Lower lobe of right lung (tissue), 2 donors: Measurements from ENCODE around the gene AFAP1L1. TPM values are rescaled to one million over a fixed set of nuclear protein-coding genes. Genes with fewer than 3 reads are reported as not detected.

Experiments
- ATAC-seq, 2 donors: fragments of 200-7000 bp; cut with Tn5 transposase; one replicate each; pipeline ENCODE4 v1.9.1; 2020 to 2022; ENCODE audit warnings: mild to moderate bottlenecking in 2 of 2, moderate library complexity in 2 of 2
- DNase-seq: peaks from one replicate; pipeline ENCODE4 v3.0.0-alpha.2; 2020
- H3K27ac ChIP-seq: fragments of 200-600 bp; one replicate; pipeline ENCODE4 v1.8.0; 2022
- H3K27me3 ChIP-seq: fragments of 200-600 bp; one replicate; pipeline ENCODE4 v1.8.0; 2022; ENCODE audit warnings: low read depth
- H3K36me3 ChIP-seq: fragments of 200-600 bp; one replicate; pipeline ENCODE4 v1.8.0; 2022; ENCODE audit warnings: mild to moderate bottlenecking
- H3K4me1 ChIP-seq: fragments of 200-600 bp; one replicate; pipeline ENCODE4 v1.8.0; 2022
- H3K4me3 ChIP-seq: fragments of 200-600 bp; one replicate; pipeline ENCODE4 v1.8.0; 2022; ENCODE audit warnings: mild to moderate bottlenecking
- H3K9me3 ChIP-seq: fragments of 200-600 bp; one replicate; pipeline ENCODE4 v1.8.0; 2022
- CTCF ChIP-seq: fragments of 200-600 bp; IDR thresholded peaks from one replicate; pipeline ENCODE4 v1.8.0; 2022; ENCODE audit warnings: antibody characterized with exemption, mild to moderate bottlenecking
- intact Hi-C: fragments of 100-400 bp; cut with DNase I; formaldehyde crosslinking; loops from one replicate; pipeline ENCODE4 v1.11.0; 2022
- total RNA-seq: library from RNA; stranded (reverse); fragmentation: NEBNext Ultra II Directional; extraction: Animal tissue kit (Norgen Biotek cat#: 25700); gene quantifications from one replicate; pipeline ENCODE4 v1.2.1, GENCODE V29; 2021
- donor health status: DM: no; HTN: yes; CAD: no; lungs with severe emphysema.

Gene AFAP1L1
- total RNA-seq, 1 donor from 2014 or later = 26.6 TPM

- no peak for DNase-seq
- no peak for TF ChIP-seq CTCF
- no peaks in the 10 kb centered on the region for H3K9me3 ChIP-seq
- H3K36me3 ChIP-seq = peaks cover 21% of the 10 kb centered on the region
- intact Hi-C loops = no loop called here
- no peak for ATAC-seq
- peaks cover 13% of the 10 kb centered on the region for H3K4me1 ChIP-seq
- H3K27ac ChIP-seq = no peak overlapping the region
- no peak overlapping the region for H3K4me3 ChIP-seq
- H3K27me3 ChIP-seq = no peaks in the 10 kb centered on the region
Measured at GRCh38 chr5:149326611-149327010, 55.0 kb downstream of the AFAP1L1 start.

- Histone ChIP-seq H3K9me3 (no peaks in the 10 kb centered on the region), H3K4me1 (peaks cover under 1% of the 10 kb centered on the region), H3K36me3 (peaks cover 24% of the 10 kb centered on the region), H3K27ac (no peak overlapping the region), H3K4me3 (no peak overlapping the region), H3K27me3 (no peaks in the 10 kb centered on the region)
- intact Hi-C loops = no loop called here
- no peak for TF ChIP-seq CTCF
- ATAC-seq (no peak), DNase-seq (no peak)
Measured at GRCh38 chr5:149328177-149328576, 56.5 kb downstream of the AFAP1L1 start.

GRCh38 chr5:149333711-149334443 lies 62.2 kb downstream of the AFAP1L1 start:
- ATAC-seq (no peak), DNase-seq (no peak)
- Histone ChIP-seq H3K9me3 (no peaks in the 10 kb centered on the region), H3K4me3 (no peak overlapping the region), H3K36me3 (peaks cover 41% of the 10 kb centered on the region), H3K27me3 (no peaks in the 10 kb centered on the region), H3K4me1 (no peaks in the 10 kb centered on the region), H3K27ac (no peak overlapping the region)
- intact Hi-C loops = no loop called here
- TF ChIP-seq CTCF = no peak

- H3K27me3 ChIP-seq = no peaks in the 10 kb centered on the region
- H3K36me3 ChIP-seq = peaks cover 33% of the 10 kb centered on the region
- ATAC-seq (no peak), DNase-seq (no peak)
- H3K4me1 ChIP-seq = no peaks in the 10 kb centered on the region
- intact Hi-C loops = no loop called here
- H3K27ac ChIP-seq = no peak overlapping the region
- no peak overlapping the region for H3K4me3 ChIP-seq
- TF ChIP-seq CTCF = no peak
- H3K9me3 ChIP-seq = no peaks in the 10 kb centered on the region
Measured at GRCh38 chr5:149337736-149338135, 66.1 kb downstream of the AFAP1L1 start.

- intact Hi-C loops = no loop called here
- no peak overlapping the region for H3K27ac ChIP-seq
- peaks cover 29% of the 10 kb centered on the region for H3K36me3 ChIP-seq
- no peaks in the 10 kb centered on the region for H3K9me3 ChIP-seq
- H3K27me3 ChIP-seq = no peaks in the 10 kb centered on the region
- ATAC-seq (no peak), DNase-seq (no peak)
- H3K4me1 ChIP-seq = no peaks in the 10 kb centered on the region
- TF ChIP-seq CTCF = no peak
- H3K4me3 ChIP-seq = no peak overlapping the region
Measured at GRCh38 chr5:149338364-149338763, 66.7 kb downstream of the AFAP1L1 start.
